Endothelial cell of umbilical vein (primary cell): ENCODE measurements around the gene PAEP. TPM values are rescaled to one million over a fixed set of nuclear protein-coding genes. Genes with fewer than 3 reads are reported as not detected.

Source experiments
- BruUV-seq: library from RNA; stranded (reverse); fragments of 400-500 nt; replicated peaks from 2 replicates; lab custom pipeline; 2021; lab: Mats Ljungman, UMichigan
- CTCF ChIA-PET: fragments of 300-600, 350-600 bp; sonication (Branson Sonifier 250); formaldehyde crosslinking; loops from one replicate; lab custom pipeline; 2021; ENCODE audit warnings: antibody characterized with exemption, inconsistent platforms; lab: Charles Lee
- POLR2A ChIA-PET: fragments of 300-600, 350-600 bp; sonication (Branson Sonifier 250); formaldehyde crosslinking; loops from one replicate; lab custom pipeline; 2021; ENCODE audit warnings: antibody characterized with exemption, inconsistent platforms; lab: Charles Lee
- DNase-seq: peaks from one replicate; pipeline ENCODE4 v3.0.0-alpha.2; 2011; ENCODE audit warnings: low read depth, low spot score
- FAIRE-seq: peaks from 2 replicates; lab custom pipeline; 2011; peaks lifted over from hg19 to GRCh38; lab: Jason Lieb, UNC
- H2AFZ ChIP-seq: 2 replicates; pipeline ENCODE4 v1.6.0; 2012; ENCODE audit warnings: low read depth, low read length, control low read depth, inconsistent platforms
- H3K27ac ChIP-seq: 2 replicates; pipeline ENCODE4 v1.5.1; 2011; ENCODE audit warnings: low read depth, mild to moderate bottlenecking, control low read depth, low read length, moderate library complexity; ENCODE audit not compliant: insufficient read depth
- H3K27me3 ChIP-seq, 2 experiments: 2 replicates each; pipeline versions ENCODE4 v1.6.0 to v1.6.1; 2011; ENCODE audit warnings: low read length in 2 of 2, mixed read lengths in 1 of 2; ENCODE audit not compliant: control insufficient read depth in 2 of 2, insufficient read depth in 2 of 2
- H3K36me3 ChIP-seq, 2 experiments: 2 replicates in 1 of 2; 3 replicates in 1 of 2; pipeline ENCODE4 v1.5.1; 2011; ENCODE audit warnings: low read length in 2 of 2, mild to moderate bottlenecking in 1 of 2, moderate library complexity in 1 of 2; ENCODE audit not compliant: control insufficient read depth in 2 of 2, insufficient read depth in 2 of 2; ENCODE audit errors: extremely low read depth in 1 of 2
- H3K4me1 ChIP-seq: 3 replicates; pipeline ENCODE4 v1.5.1; 2011; ENCODE audit warnings: mild to moderate bottlenecking, low read length; ENCODE audit not compliant: control insufficient read depth, insufficient read depth; ENCODE audit errors: extremely low read depth
- H3K4me2 ChIP-seq: 2 replicates; pipeline ENCODE4 v1.6.1; 2011; ENCODE audit warnings: low read length, control low read depth, mixed read lengths; ENCODE audit not compliant: insufficient read depth
- H3K4me3 ChIP-seq, 3 experiments: fragments of 200-600 bp in 1 of 3; sonication (generic), shearing (Covaris generic) in 1 of 3; replicated peaks in 1 of 3; 2 replicates each; pipeline ENCODE4 v1.5.1; 2011 to 2016; ENCODE audit warnings: control low read depth in 3 of 3, low read length in 3 of 3, mild to moderate bottlenecking in 2 of 3, inconsistent platforms in 1 of 3, low read depth in 1 of 3, moderate library complexity in 1 of 3; ENCODE audit not compliant: insufficient read depth in 1 of 3
- H3K79me2 ChIP-seq: 2 replicates; pipeline ENCODE4 v1.6.0; 2012; ENCODE audit warnings: low read length, inconsistent platforms; ENCODE audit not compliant: control insufficient read depth, insufficient read depth
- H3K9ac ChIP-seq: replicated peaks from 2 replicates; pipeline ENCODE3; 2011; ENCODE audit warnings: low read length, control low read depth; ENCODE audit not compliant: insufficient read depth; ENCODE audit errors: extremely low read depth
- H3K9me1 ChIP-seq: replicated peaks from 3 replicates; pipeline ENCODE4 v1.6.0; 2011; ENCODE audit warnings: mild to moderate bottlenecking, low read length; ENCODE audit not compliant: control insufficient read depth, insufficient read depth; ENCODE audit errors: extremely low read depth
- H3K9me3 ChIP-seq: replicated peaks from 2 replicates; pipeline ENCODE4 v1.5.1; 2012; ENCODE audit warnings: low read length, inconsistent platforms; ENCODE audit not compliant: control insufficient read depth, insufficient read depth
- H4K20me1 ChIP-seq: replicated peaks from 2 replicates; pipeline ENCODE3; 2011; ENCODE audit warnings: mild to moderate bottlenecking, low read length; ENCODE audit not compliant: control insufficient read depth, insufficient read depth; ENCODE audit errors: extremely low read depth
- CTCF ChIP-seq, 2 donors: IDR thresholded peaks; 1 replicate in 1 of 2; 2 replicates in 1 of 2; pipeline ENCODE4 v1.5.1; 2011; ENCODE audit warnings: low read length in 2 of 2, mild to moderate bottlenecking in 2 of 2, moderate library complexity in 2 of 2, control low read depth in 1 of 2, inconsistent platforms in 1 of 2, low read depth in 1 of 2; ENCODE audit not compliant: insufficient read depth in 1 of 2; ENCODE audit errors: extremely low read depth in 1 of 2
- EZH2 ChIP-seq: IDR thresholded peaks from 2 replicates; pipeline ENCODE4 v1.6.1; 2012; ENCODE audit warnings: borderline replicate concordance, low read depth, mild to moderate bottlenecking, moderate library complexity, low read length, inconsistent platforms; ENCODE audit not compliant: severe bottlenecking
- FOS ChIP-seq: IDR thresholded peaks from 2 replicates; pipeline ENCODE4 v1.6.1; 2011; ENCODE audit warnings: mild to moderate bottlenecking, low read length, moderate library complexity, borderline replicate concordance; ENCODE audit not compliant: insufficient read depth
- GATA2 ChIP-seq: IDR thresholded peaks from 2 replicates; pipeline ENCODE4 v1.7.0; 2011; ENCODE audit warnings: low read depth, mild to moderate bottlenecking, moderate library complexity, mixed read lengths, low read length; ENCODE audit not compliant: insufficient read length, insufficient read depth
- JUN ChIP-seq: IDR thresholded peaks from 2 replicates; pipeline ENCODE4 v1.6.1; 2011; ENCODE audit warnings: borderline replicate concordance, low read depth; ENCODE audit not compliant: insufficient read length, insufficient read depth
- MAX ChIP-seq: IDR thresholded peaks from 2 replicates; pipeline ENCODE4 v1.6.1; 2011; ENCODE audit not compliant: insufficient read depth, insufficient read length
- MYC ChIP-seq: IDR thresholded peaks from one replicate; pipeline ENCODE4 v1.6.1; 2011; ENCODE audit warnings: mild to moderate bottlenecking, low read depth, low read length
- POLR2A ChIP-seq: IDR thresholded peaks from 2 replicates; pipeline ENCODE4 v1.6.1; 2012; ENCODE audit warnings: low read depth, mild to moderate bottlenecking, control low read depth, low read length
- POLR2AphosphoS5 ChIP-seq: IDR thresholded peaks from 2 replicates; pipeline ENCODE4 v1.6.1; 2012; ENCODE audit warnings: low read depth, mild to moderate bottlenecking, control low read depth, low read length, moderate library complexity; ENCODE audit not compliant: insufficient read depth
- dilution Hi-C: fragments of 300-500 bp; cut with MboI; formaldehyde crosslinking; loops from one replicate; pipeline ENCODE4 v1.15.0; 2019; ENCODE audit warnings: low sequenced_read_pairs; ENCODE audit not compliant: extremely low pct_ligation_motif_present
- intact Hi-C: fragments of 100-400 bp; cut with micrococcal nuclease; formaldehyde crosslinking; loops from one replicate; pipeline ENCODE4 v1.10.0; 2022
- polyA plus RNA-seq, 4 experiments: library from polyadenylated mRNA; depleted of rRNA in 3 of 4; stranded (reverse) in 3 of 4; unstranded in 1 of 4; fragments of >200 nt; gene quantifications; 2 replicates each; pipeline versions ENCODE4 v1.2.1 to v1.2.3, GENCODE V29; 2011 to 2012; ENCODE audit warnings: missing spikeins in 1 of 4
- total RNA-seq: library from RNA; stranded (reverse); gene quantifications from 2 replicates; pipeline ENCODE4 v1.2.3, GENCODE V29; 2021

The PAEP gene
- total and polyA plus RNA-seq, 2 donors (not counting 3 experiments of a cell fraction or from before 2014, with no cell fraction given), result not detected

GRCh38 chr9:135551456-135551855 lies 10.1 kb upstream of the PAEP start:
- H3K27ac ChIP-seq, result no peak overlapping the region
- no peak overlapping the region for H3K4me2 ChIP-seq
- no peaks in the 10 kb centered on the region for H3K79me2 ChIP-seq
- H2AFZ ChIP-seq, result no peak overlapping the region
- H3K4me1 ChIP-seq, result no peaks in the 10 kb centered on the region
- H3K36me3 ChIP-seq, result no peaks in the 10 kb centered on the region
- H3K9me1 ChIP-seq, result no peaks in the 10 kb centered on the region
- intact Hi-C loops (no loop called here), dilution Hi-C loops (no loop called here)
- no peak overlapping the region for H3K4me3 ChIP-seq
- no peaks in the 10 kb centered on the region for H3K9me3 ChIP-seq
- H3K9ac ChIP-seq, result no peak overlapping the region
- H4K20me1 ChIP-seq, result no peaks in the 10 kb centered on the region
- DNase-seq (no peak), FAIRE-seq (no peak)
- ChIA-PET POLR2A (no interaction called here), CTCF (interaction anchor here (0.6 to 1.1 kb wide), 2 partner anchors 21 to 548 kb away, joined by 3 read pairs; no protein-coding TSS in a partner anchor)
- no TSS peak for BruUV-seq
- no peak for TF ChIP-seq JUN
- TF ChIP-seq MYC, result no peak
- no peak for TF ChIP-seq GATA2
- no peak for TF ChIP-seq MAX
- no peak for TF ChIP-seq EZH2
- TF ChIP-seq FOS, result no peak
- TF ChIP-seq CTCF (IDR thresholded peaks at IDR 0.05; ENCODE audit: extremely low read depth in 1 of 2, insufficient read depth in 1 of 2, low read depth in 1 of 2, low read length in 2 of 2), result no peak
- TF ChIP-seq POLR2A, result no peak
- no peak for TF ChIP-seq POLR2AphosphoS5
- H3K27me3 ChIP-seq, result no peaks in the 10 kb centered on the region
